ENCODE results near the gene OGFR. TPM values are rescaled to one million over a fixed set of nuclear protein-coding genes. Genes with fewer than 3 reads are reported as not detected.

Gene OGFR
- polyA plus RNA-seq, 3 donors: 27.3 to 41.6 (median 32.9) TPM

- no peak overlapping the region for H3K27ac ChIP-seq (ENCODE audit: low read depth, low read length)
- 87 to 94% (median 91%) methylated on average over 9 of the region's 9 CpGs for WGBS, 3 donors
Measured at GRCh38 chr20:62828051-62828450, 23.4 kb downstream of the OGFR start.

GRCh38 chr20:62828511-62829230 is 24.0 kb downstream of the OGFR start:
- WGBS, 3 donors: 84 to 89% (median 87%) methylated on average over 22 to 29 of the region's 29 CpGs
- no peak overlapping the region for H3K27ac ChIP-seq (ENCODE audit: low read depth, low read length)

GRCh38 chr20:62829231-62830230 is 24.9 kb downstream of the OGFR start:
- no peak overlapping the region for H3K27ac ChIP-seq (ENCODE audit: low read depth, low read length)
- WGBS, 3 donors: 93 to 95% (median 95%) methylated on average over 26 to 32 of the region's 32 CpGs

GRCh38 chr20:62830251-62830650 is 25.6 kb downstream of the OGFR start:
- H3K27ac ChIP-seq (ENCODE audit: low read depth, low read length): no peak overlapping the region
- 92 to 94% (median 93%) methylated on average over 12 to 14 of the region's 14 CpGs for WGBS, 3 donors

- 76 to 93% (median 87%) methylated on average over 22 of the region's 22 CpGs for WGBS, 3 donors
- H3K27ac ChIP-seq (ENCODE audit: low read depth, low read length): no peak overlapping the region
Measured at GRCh38 chr20:62830821-62831220, 26.2 kb downstream of the OGFR start.

- no peak overlapping the region for H3K27ac ChIP-seq (ENCODE audit: low read depth, low read length)
- WGBS, 3 donors: 76 to 88% (median 77%) methylated on average over 10 of the region's 10 CpGs
Measured at GRCh38 chr20:62831361-62831788, 26.7 kb downstream of the OGFR start.

GRCh38 chr20:62831854-62832211 is 27.2 kb downstream of the OGFR start:
- H3K27ac ChIP-seq (ENCODE audit: low read depth, low read length): no peak overlapping the region
- 66 to 76% (median 75%) methylated on average over 10 of the region's 10 CpGs for WGBS, 3 donors

GRCh38 chr20:62832212-62832922 is 27.7 kb downstream of the OGFR start:
- 26 to 42% (median 29%) methylated on average over 21 to 22 of the region's 22 CpGs for WGBS, 3 donors
- no peak overlapping the region for H3K27ac ChIP-seq (ENCODE audit: low read depth, low read length)

GRCh38 chr20:62832951-62833391 is 28.3 kb downstream of the OGFR start:
- no peak overlapping the region for H3K27ac ChIP-seq (ENCODE audit: low read depth, low read length)
- WGBS, 3 donors: 31 to 42% (median 38%) methylated on average over 14 of the region's 14 CpGs

GRCh38 chr20:62834967-62835730 is 30.5 kb downstream of the OGFR start:
- 76 to 88% (median 88%) methylated on average over 24 of the region's 24 CpGs for WGBS, 3 donors
- H3K27ac ChIP-seq (ENCODE audit: low read depth, low read length): no peak overlapping the region

GRCh38 chr20:62835931-62836861 is 31.6 kb downstream of the OGFR start:
- 66 to 77% (median 76%) methylated on average over 43 to 52 of the region's 52 CpGs for WGBS, 3 donors
- no peak overlapping the region for H3K27ac ChIP-seq (ENCODE audit: low read depth, low read length)

GRCh38 chr20:62836967-62837490 is 32.4 kb downstream of the OGFR start:
- H3K27ac ChIP-seq (ENCODE audit: low read depth, low read length): no peak overlapping the region
- 87 to 91% (median 90%) methylated on average over 19 of the region's 19 CpGs for WGBS, 3 donors

GRCh38 chr20:62837790-62838127 is 33.1 kb downstream of the OGFR start:
- no peak overlapping the region for H3K27ac ChIP-seq (ENCODE audit: low read depth, low read length)
- WGBS, 3 donors: 70 to 92% (median 80%) methylated on average over 8 of the region's 8 CpGs

- H3K27ac ChIP-seq (ENCODE audit: low read depth, low read length): no peak overlapping the region
- WGBS, 3 donors: 62 to 78% (median 72%) methylated on average over 27 of the region's 27 CpGs
Measured at GRCh38 chr20:62838128-62838891, 33.7 kb downstream of the OGFR start.

GRCh38 chr20:62839261-62839660 is 34.6 kb downstream of the OGFR start:
- 85 to 94% (median 89%) methylated on average over 8 of the region's 8 CpGs for WGBS, 3 donors
- no peak overlapping the region for H3K27ac ChIP-seq (ENCODE audit: low read depth, low read length)

GRCh38 chr20:62839816-62840215 is 35.2 kb downstream of the OGFR start:
- no peak overlapping the region for H3K27ac ChIP-seq (ENCODE audit: low read depth, low read length)
- WGBS, 3 donors: 84 to 97% (median 92%) methylated on average over 11 of the region's 11 CpGs
